H9 (cell line): Measurements from ENCODE around the gene PRR23E. TPM values are rescaled to one million over a fixed set of nuclear protein-coding genes. Genes with fewer than 3 reads are reported as not detected.
A peak's percentile ranks its signal among the peaks of the same experiment; 100 is the strongest.

Source experiments
- DNase-seq: peaks from one replicate; pipeline ENCODE4 v3.0.0-alpha.2; 2017
- H2AFZ ChIP-seq: one replicate; pipeline ENCODE4 v1.6.1; 2013; ENCODE audit warnings: mild to moderate bottlenecking, low read length, control low read depth, moderate library complexity
- H2AK5ac ChIP-seq: 2 replicates; pipeline ENCODE4 v1.6.1; 2013; ENCODE audit warnings: low read length, control low read depth, mixed read lengths; ENCODE audit not compliant: insufficient read length
- H2BK120ac ChIP-seq: one replicate; pipeline ENCODE4 v1.6.1; 2013; ENCODE audit warnings: low read depth, mild to moderate bottlenecking, low read length, control low read depth, inconsistent platforms; ENCODE audit not compliant: poor library complexity, severe bottlenecking
- H2BK12ac ChIP-seq: 2 replicates; pipeline ENCODE4 v1.6.1; 2013; ENCODE audit warnings: low read length, control low read depth, mixed read lengths, low read depth; ENCODE audit not compliant: insufficient read length
- H2BK15ac ChIP-seq: 2 replicates; pipeline ENCODE4 v1.6.1; 2013; ENCODE audit warnings: low read depth, low read length, control low read depth
- H2BK20ac ChIP-seq: one replicate; pipeline ENCODE4 v1.6.1; 2013; ENCODE audit warnings: low read depth, mild to moderate bottlenecking, low read length, control low read depth, inconsistent platforms; ENCODE audit not compliant: poor library complexity, severe bottlenecking
- H2BK5ac ChIP-seq: 2 replicates; pipeline ENCODE4 v1.6.1; 2013; ENCODE audit warnings: low read length, control low read depth, mixed read lengths; ENCODE audit not compliant: insufficient read length
- H3K14ac ChIP-seq: 2 replicates; pipeline ENCODE4 v1.6.1; 2013; ENCODE audit warnings: low read length, control low read depth; ENCODE audit not compliant: insufficient read depth
- H3K18ac ChIP-seq: 2 replicates; pipeline ENCODE4 v1.6.1; 2013; ENCODE audit warnings: low read depth, mild to moderate bottlenecking, mixed read lengths, low read length, control low read depth; ENCODE audit not compliant: insufficient read length
- H3K23ac ChIP-seq: 2 replicates; pipeline ENCODE4 v1.6.1; 2013; ENCODE audit warnings: low read length, control low read depth, mixed read lengths, low read depth; ENCODE audit not compliant: insufficient read length
- H3K23me2 ChIP-seq: 2 replicates; pipeline ENCODE4 v1.6.1; 2013; ENCODE audit warnings: low read depth, mild to moderate bottlenecking, mixed read lengths, low read length, control low read depth; ENCODE audit not compliant: insufficient read length, poor library complexity, severe bottlenecking
- H3K27ac ChIP-seq: 2 replicates; pipeline ENCODE4 v1.5.1; 2013; ENCODE audit warnings: low read length, control low read depth, mixed read lengths, low read depth; ENCODE audit not compliant: insufficient read length
- H3K27me3 ChIP-seq: 2 replicates; pipeline ENCODE4 v1.6.1; 2013; ENCODE audit warnings: low read length, control low read depth, inconsistent platforms; ENCODE audit not compliant: insufficient read depth
- H3K4ac ChIP-seq: 2 replicates; pipeline ENCODE4 v1.6.1; 2013; ENCODE audit warnings: low read depth, mild to moderate bottlenecking, control low read depth, inconsistent platforms, low read length, moderate library complexity
- H3K4me1 ChIP-seq: 2 replicates; pipeline ENCODE4 v1.6.1; 2013; ENCODE audit warnings: low read length, control low read depth, inconsistent platforms; ENCODE audit not compliant: insufficient read depth
- H3K4me2 ChIP-seq: 2 replicates; pipeline ENCODE4 v1.6.1; 2013; ENCODE audit warnings: low read length, control low read depth, mixed read lengths; ENCODE audit not compliant: insufficient read length, insufficient read depth
- H3K56ac ChIP-seq: 2 replicates; pipeline ENCODE4 v1.6.1; 2013; ENCODE audit warnings: low read depth, mild to moderate bottlenecking, mixed read lengths, low read length, control low read depth; ENCODE audit not compliant: insufficient read length
- H3K79me1 ChIP-seq: 2 replicates; pipeline ENCODE4 v1.6.1; 2013; ENCODE audit warnings: low read depth, mild to moderate bottlenecking, moderate library complexity, low read length, control low read depth, inconsistent platforms; ENCODE audit not compliant: insufficient read depth, poor library complexity, severe bottlenecking
- H3K79me2 ChIP-seq: 2 replicates; pipeline ENCODE4 v1.6.1; 2013; ENCODE audit warnings: low read length, control low read depth, inconsistent platforms; ENCODE audit not compliant: insufficient read depth
- H3K9ac ChIP-seq: 2 replicates; pipeline ENCODE4 v1.6.1; 2013; ENCODE audit warnings: low read length, control low read depth, mixed read lengths; ENCODE audit not compliant: insufficient read length; ENCODE audit errors: extremely low read depth
- H3K9me3 ChIP-seq: one replicate; pipeline ENCODE4 v1.6.1; 2013; ENCODE audit warnings: low read depth, low read length, inconsistent platforms; ENCODE audit not compliant: control insufficient read depth
- H3T11ph ChIP-seq: one replicate; pipeline ENCODE4 v1.6.1; 2013; ENCODE audit warnings: mild to moderate bottlenecking, low read length, control low read depth, inconsistent platforms
- H4K20me1 ChIP-seq: one replicate; pipeline ENCODE4 v1.6.1; 2013; ENCODE audit not compliant: control insufficient read depth, insufficient read length, insufficient read depth
- H4K5ac ChIP-seq: 2 replicates; pipeline ENCODE4 v1.6.1; 2013; ENCODE audit warnings: low read depth, mild to moderate bottlenecking, mixed read lengths, low read length, control low read depth; ENCODE audit not compliant: insufficient read length
- H4K8ac ChIP-seq: replicated peaks from 2 replicates; pipeline ENCODE4 v1.6.1; 2013; ENCODE audit warnings: low read length, control low read depth, mixed read lengths, low read depth; ENCODE audit not compliant: insufficient read length
- H4K91ac ChIP-seq: 2 replicates; pipeline ENCODE4 v1.6.1; 2013; ENCODE audit warnings: low read depth, mild to moderate bottlenecking, moderate library complexity, mixed read lengths, low read length, control low read depth; ENCODE audit not compliant: insufficient read length
- H3K27ac Mint-ChIP-seq, 3 experiments: 2 replicates in 2 of 3; 3 replicates in 1 of 3; pipeline ENCODE4 v1.8.0; 2020 to 2021; ENCODE audit warnings: mixed read lengths in 3 of 3, mild to moderate bottlenecking in 1 of 3, moderate library complexity in 1 of 3
- H3K27me3 Mint-ChIP-seq: 2 replicates; pipeline ENCODE4 v1.8.0; 2021; ENCODE audit warnings: low read depth, mild to moderate bottlenecking, moderate library complexity, mixed read lengths
- H3K36me3 Mint-ChIP-seq, 3 experiments: 2 replicates in 2 of 3; 3 replicates in 1 of 3; pipeline ENCODE4 v1.8.0; 2020 to 2021; ENCODE audit warnings: low read depth in 3 of 3, mixed read lengths in 3 of 3; ENCODE audit not compliant: insufficient read depth in 1 of 3
- H3K4me1 Mint-ChIP-seq, 2 experiments: 2 replicates each; pipeline ENCODE4 v1.8.0; 2020; ENCODE audit warnings: mixed read lengths in 2 of 2
- H3K4me3 Mint-ChIP-seq, 2 experiments: 2 replicates in 1 of 2; 3 replicates in 1 of 2; pipeline ENCODE4 v1.8.0; 2020 to 2021; ENCODE audit warnings: mild to moderate bottlenecking in 2 of 2, mixed read lengths in 2 of 2, moderate library complexity in 1 of 2
- H3K9me3 Mint-ChIP-seq, 2 experiments: 2 replicates in 1 of 2; 3 replicates in 1 of 2; pipeline ENCODE4 v1.8.0; 2020; ENCODE audit warnings: mild to moderate bottlenecking in 2 of 2, mixed read lengths in 2 of 2, moderate library complexity in 1 of 2
- CTCF ChIP-seq: fragments of 200-600 bp; sonication (generic); conservative IDR thresholded peaks from 3 replicates; pipeline ENCODE4 v1.8.0; 2021; ENCODE audit warnings: antibody characterized with exemption, mild to moderate bottlenecking
- WGBS: extraction: QIAGEN DNeasy Blood & Tissue Kit; methylation state at CpG from one replicate; pipeline ENCODE4 v1.1.7; 2013; ENCODE audit warnings: missing lambda C conversion rate, low lambda C conversion rate, mixed read lengths; ENCODE audit not compliant: insufficient read length; ENCODE audit errors: extremely low coverage; 5-methylcytosine and 5-hydroxymethylcytosine counted together
- total RNA-seq: library from RNA; stranded (reverse); gene quantifications from 2 replicates; pipeline ENCODE4 v1.2.1, GENCODE V29; 2021

PRR23E gene
- total RNA-seq, 1 experiment from 2014 or later = not detected

- H4K5ac ChIP-seq = no peak overlapping the region
- Mint-ChIP-seq H3K4me1 (peaks cover 5 to 10% of the 10 kb centered on the region in 2 experiments; a peak in 3 of 4 replicates), H3K4me3 (no peak overlapping the region), H3K9me3 (no peaks in the 10 kb centered on the region), H3K27me3 (peaks cover 5% of the 10 kb centered on the region), H3K36me3 (no peaks in the 10 kb centered on the region), H3K27ac (no peak overlapping the region)
- peak overlapping the region; percentile 58; the same call in 1 of the 2 replicates for H3K14ac ChIP-seq
- no peaks in the 10 kb centered on the region for H3K79me1 ChIP-seq
- H3K23me2 ChIP-seq = no peaks in the 10 kb centered on the region
- no peaks in the 10 kb centered on the region for H3K79me2 ChIP-seq
- no peak overlapping the region for H2BK120ac ChIP-seq
- H3K9me3 ChIP-seq = no peaks in the 10 kb centered on the region
- no peak overlapping the region for H3K56ac ChIP-seq
- H2BK15ac ChIP-seq = no peak overlapping the region
- TF ChIP-seq CTCF = no peak
- H3K4me1 ChIP-seq = no peaks in the 10 kb centered on the region
- no peak overlapping the region for H2AK5ac ChIP-seq
- H2BK20ac ChIP-seq = no peak overlapping the region
- H3T11ph ChIP-seq = no peak overlapping the region
- WGBS = no CpG with 5 or more reads among the region's 13 CpGs
- no peak overlapping the region for H4K8ac ChIP-seq
- H2BK12ac ChIP-seq = no peak overlapping the region
- H3K18ac ChIP-seq = no peak overlapping the region
- H3K4me2 ChIP-seq = no peak overlapping the region
- DNase-seq = no peak
- no peak overlapping the region for H4K91ac ChIP-seq
- no peaks in the 10 kb centered on the region for H4K20me1 ChIP-seq
- no peaks in the 10 kb centered on the region for H3K27me3 ChIP-seq
- no peak overlapping the region for H3K9ac ChIP-seq
- H2BK5ac ChIP-seq = no peak overlapping the region
- no peak overlapping the region for H3K4ac ChIP-seq
- H2AFZ ChIP-seq = no peak overlapping the region
- no peak overlapping the region for H3K27ac ChIP-seq
- H3K23ac ChIP-seq = no peak overlapping the region
Observed at GRCh38 chr3:127218454-127218922, 25.6 kb downstream of the PRR23E start.
